Measurements from ENCODE around the gene CYP4B1. TPM values are rescaled to one million over a fixed set of nuclear protein-coding genes. Genes with fewer than 3 reads are reported as not detected.
"Not testable (repeated sequence)": the region's sequence is repeated elsewhere in the genome, so short reads cannot be mapped to it uniquely, and the experiment has no call there.

Gene CYP4B1
- total RNA-seq, 2 donors from 2014 or later: 1.2 TPM; not detected in 1

DNA sequence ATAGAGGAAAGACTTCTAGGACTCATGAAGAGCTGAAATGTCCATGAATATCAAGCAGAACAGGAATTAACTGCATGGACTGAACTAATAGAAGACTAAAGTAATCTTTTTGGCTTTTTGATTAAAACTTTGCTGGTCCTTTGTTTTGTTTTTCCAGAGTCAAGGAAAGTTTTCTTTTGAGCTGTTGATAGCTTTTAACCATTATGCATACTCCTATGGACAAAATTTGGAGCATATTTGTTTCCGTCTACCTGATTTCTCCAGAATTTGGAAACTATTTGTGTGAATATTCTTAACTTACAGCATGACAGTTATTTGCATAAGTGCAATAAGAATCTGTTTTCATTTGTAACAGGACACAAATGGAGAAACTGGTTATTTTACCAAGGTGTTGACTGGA, 24.5 kb upstream of the CYP4B1 start:
- no peak for DNase-seq
- intact Hi-C loops (cut with DNase I): no loop called here
- H3K9me3 ChIP-seq: no peaks in the 10 kb centered on the region
- no peaks in the 10 kb centered on the region for H3K27me3 ChIP-seq
- H3K4me1 ChIP-seq: no peaks in the 10 kb centered on the region
- H3K36me3 ChIP-seq: no peaks in the 10 kb centered on the region
- TF ChIP-seq, protein P1, sequence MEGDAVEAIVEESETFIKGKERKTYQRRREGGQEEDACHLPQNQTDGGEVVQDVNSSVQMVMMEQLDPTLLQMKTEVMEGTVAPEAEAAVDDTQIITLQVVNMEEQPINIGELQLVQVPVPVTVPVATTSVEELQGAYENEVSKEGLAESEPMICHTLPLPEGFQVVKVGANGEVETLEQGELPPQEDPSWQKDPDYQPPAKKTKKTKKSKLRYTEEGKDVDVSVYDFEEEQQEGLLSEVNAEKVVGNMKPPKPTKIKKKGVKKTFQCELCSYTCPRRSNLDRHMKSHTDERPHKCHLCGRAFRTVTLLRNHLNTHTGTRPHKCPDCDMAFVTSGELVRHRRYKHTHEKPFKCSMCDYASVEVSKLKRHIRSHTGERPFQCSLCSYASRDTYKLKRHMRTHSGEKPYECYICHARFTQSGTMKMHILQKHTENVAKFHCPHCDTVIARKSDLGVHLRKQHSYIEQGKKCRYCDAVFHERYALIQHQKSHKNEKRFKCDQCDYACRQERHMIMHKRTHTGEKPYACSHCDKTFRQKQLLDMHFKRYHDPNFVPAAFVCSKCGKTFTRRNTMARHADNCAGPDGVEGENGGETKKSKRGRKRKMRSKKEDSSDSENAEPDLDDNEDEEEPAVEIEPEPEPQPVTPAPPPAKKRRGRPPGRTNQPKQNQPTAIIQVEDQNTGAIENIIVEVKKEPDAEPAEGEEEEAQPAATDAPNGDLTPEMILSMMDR (IDR thresholded peaks at IDR 0.05): no peak
- no peak overlapping the region for H3K9ac ChIP-seq (ENCODE audit: low read depth in 2 of 2, low read length in 2 of 2)
- H3K4me3 ChIP-seq: no peak overlapping the region
- no peak overlapping the region for H3K27ac ChIP-seq

DNA sequence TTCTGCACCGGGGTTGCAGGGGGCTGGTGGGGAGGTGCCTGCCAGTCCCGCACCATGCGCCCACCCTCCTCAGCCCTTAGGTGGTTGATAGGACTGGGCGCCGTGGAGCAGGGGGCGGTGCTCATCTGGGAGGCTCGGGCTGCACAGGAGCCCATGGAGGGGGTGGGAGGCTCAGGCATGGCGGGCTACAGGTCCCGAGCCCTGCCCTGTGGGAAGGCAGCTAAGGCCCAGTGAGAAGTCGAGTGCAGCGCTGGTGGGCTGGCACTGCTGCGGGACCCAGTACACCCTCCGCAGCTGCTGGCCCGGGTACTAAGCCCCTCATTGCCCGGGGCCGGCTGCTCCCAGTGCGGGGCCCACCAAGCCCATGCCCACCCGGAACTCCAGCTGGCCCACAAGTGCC, 20.4 kb upstream of the CYP4B1 start:
- H3K27ac ChIP-seq; H3K9me3 ChIP-seq; H3K4me1 ChIP-seq; H3K36me3 ChIP-seq; H3K9ac ChIP-seq (ENCODE audit: low read depth in 2 of 2, low read length in 2 of 2); intact Hi-C loops (cut with DNase I); H3K27me3 ChIP-seq; H3K4me3 ChIP-seq; DNase-seq: not testable (repeated sequence)

DNA sequence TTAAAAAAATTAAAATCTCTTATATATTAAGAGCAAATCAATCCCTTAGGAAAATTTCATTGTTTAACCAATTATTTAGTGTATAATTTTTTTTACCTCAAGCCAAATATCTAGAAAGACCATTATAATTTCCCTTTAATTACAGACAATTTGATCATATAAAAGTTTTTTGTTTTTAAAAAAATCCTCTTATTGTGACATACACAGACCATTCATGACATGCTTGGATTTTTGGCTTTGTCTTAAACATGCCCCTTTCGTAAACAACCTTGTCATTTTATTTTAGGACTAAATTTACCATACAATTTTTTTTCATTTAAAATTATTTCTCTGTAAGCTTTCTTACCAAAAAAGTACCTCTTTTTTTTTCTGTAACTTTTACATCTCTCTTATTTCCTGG, 14.2 kb upstream of the CYP4B1 start:
- Histone ChIP-seq H3K9me3 (no peaks in the 10 kb centered on the region), H3K9ac (ENCODE audit: low read depth in 2 of 2, low read length in 2 of 2) (no peak overlapping the region), H3K36me3 (no peaks in the 10 kb centered on the region), H3K4me3 (no peak overlapping the region), H3K27me3 (no peaks in the 10 kb centered on the region), H3K27ac (no peak overlapping the region), H3K4me1 (no peaks in the 10 kb centered on the region)
- intact Hi-C loops (cut with DNase I): no loop called here
- no peak for DNase-seq
- TF ChIP-seq, protein P1 (IDR thresholded peaks at IDR 0.05): no peak

DNA sequence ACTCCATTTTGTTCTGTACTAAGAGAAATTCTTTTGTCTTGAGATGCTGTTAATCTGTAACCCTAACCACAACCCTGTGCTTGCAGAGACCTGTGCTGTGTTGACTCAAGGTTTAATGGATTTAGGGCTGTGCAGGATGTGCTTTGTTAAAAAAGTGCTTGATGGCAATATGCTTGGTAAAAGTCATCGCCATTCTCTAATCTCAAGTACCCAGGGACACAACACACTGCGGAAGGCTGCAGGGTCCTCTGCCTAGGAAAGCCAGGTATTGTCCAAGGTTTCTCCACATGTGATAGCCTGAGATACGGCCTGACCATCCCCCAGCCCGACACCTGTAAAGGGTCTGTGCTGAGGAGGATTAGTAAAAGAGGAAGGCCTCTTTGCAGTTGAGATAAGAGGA, 10.2 kb upstream of the CYP4B1 start:
- intact Hi-C loops (cut with DNase I); H3K27ac ChIP-seq; H3K4me1 ChIP-seq; H3K36me3 ChIP-seq; H3K9me3 ChIP-seq; H3K4me3 ChIP-seq; H3K9ac ChIP-seq (ENCODE audit: low read depth in 2 of 2, low read length in 2 of 2); H3K27me3 ChIP-seq: not testable (repeated sequence)
- DNase-seq: peak; percentile 23

DNA sequence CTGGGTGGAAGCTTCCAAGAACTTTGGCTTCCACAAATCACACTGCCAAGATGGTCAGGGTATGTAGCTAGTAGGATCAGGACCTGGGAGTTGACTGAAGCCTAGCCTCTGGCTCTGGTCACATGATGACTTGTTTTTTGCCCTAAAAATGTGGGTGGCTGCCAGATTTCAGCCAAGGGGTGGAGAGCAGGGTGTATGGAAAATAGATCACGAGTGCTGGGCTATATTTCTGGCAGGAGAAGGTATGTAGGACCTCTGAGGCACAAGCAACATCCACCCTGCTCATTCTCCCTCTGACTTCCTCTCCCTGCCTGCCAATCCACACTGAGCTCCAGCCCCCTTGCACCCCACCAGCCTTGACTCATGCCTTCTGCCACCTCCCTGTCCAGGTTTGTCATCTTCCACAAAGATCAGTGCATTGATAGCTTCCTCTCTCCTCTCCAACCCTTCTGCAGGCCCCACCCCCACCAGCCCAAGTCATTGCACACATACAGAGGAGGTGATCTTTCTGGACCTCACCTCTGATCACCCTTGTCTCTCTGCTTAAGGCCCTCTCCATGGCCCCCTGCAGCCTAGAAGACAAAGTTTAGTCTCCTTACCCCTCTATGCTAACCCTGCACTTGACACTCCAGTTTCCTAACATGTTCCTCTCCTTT, 8.3 kb upstream of the CYP4B1 start:
- Histone ChIP-seq H3K36me3 (no peaks in the 10 kb centered on the region), H3K9ac (ENCODE audit: low read depth in 2 of 2, low read length in 2 of 2) (no peak overlapping the region), H3K4me1 (no peaks in the 10 kb centered on the region), H3K27me3 (no peaks in the 10 kb centered on the region), H3K9me3 (no peaks in the 10 kb centered on the region), H3K27ac (no peak overlapping the region), H3K4me3 (no peak overlapping the region)
- DNase-seq: no peak
- intact Hi-C loops (cut with DNase I): no loop called here
- TF ChIP-seq, protein P1 (IDR thresholded peaks at IDR 0.05): no peak

DNA sequence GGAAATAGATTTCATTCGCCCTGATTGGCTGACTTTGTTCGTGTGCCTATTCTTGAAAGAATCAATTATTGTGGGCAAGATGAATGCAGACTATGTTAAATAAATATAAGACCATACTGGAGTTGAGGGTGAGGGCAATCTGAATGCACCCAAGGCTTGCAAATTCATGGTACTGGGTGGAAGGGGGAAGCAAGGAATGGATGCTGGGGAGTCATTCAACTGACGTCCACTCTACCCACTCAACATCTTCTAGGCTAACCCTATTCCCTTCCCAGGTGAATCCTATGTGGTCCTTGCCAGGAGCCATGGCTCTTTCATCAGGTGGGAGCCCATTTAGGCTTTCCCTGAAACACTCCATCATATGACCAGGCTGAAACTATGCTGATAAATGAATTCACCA, 5.7 kb upstream of the CYP4B1 start:
- no peak for DNase-seq
- no peaks in the 10 kb centered on the region for H3K9me3 ChIP-seq
- no peak overlapping the region for H3K9ac ChIP-seq (ENCODE audit: low read depth in 2 of 2, low read length in 2 of 2)
- no peak overlapping the region for H3K4me3 ChIP-seq
- TF ChIP-seq, protein P1 (IDR thresholded peaks at IDR 0.05): no peak
- H3K27me3 ChIP-seq: no peaks in the 10 kb centered on the region
- H3K27ac ChIP-seq: no peak overlapping the region
- intact Hi-C loops (cut with DNase I): no loop called here
- H3K36me3 ChIP-seq: no peaks in the 10 kb centered on the region
- no peaks in the 10 kb centered on the region for H3K4me1 ChIP-seq
